Nephron (organoid): ENCODE measurements around the gene MLF2.

ENCODE experiments used
- H3K27ac Mint-ChIP-seq, 3 experiments: 2 replicates each; pipeline ENCODE4 v1.8.0; 2020; ENCODE audit warnings: mixed read lengths in 3 of 3, mild to moderate bottlenecking in 2 of 3, moderate library complexity in 1 of 3
- H3K27me3 Mint-ChIP-seq: 2 replicates; pipeline ENCODE4 v1.8.0; 2021; ENCODE audit warnings: low read depth, mild to moderate bottlenecking, moderate library complexity, mixed read lengths
- H3K36me3 Mint-ChIP-seq: 2 replicates; pipeline ENCODE4 v1.8.0; 2020; ENCODE audit warnings: low read depth, mixed read lengths
- H3K4me1 Mint-ChIP-seq: 2 replicates; pipeline ENCODE4 v1.8.0; 2020; ENCODE audit warnings: mixed read lengths
- H3K4me3 Mint-ChIP-seq, 3 experiments: 2 replicates each; pipeline ENCODE4 v1.8.0; 2020; ENCODE audit warnings: mild to moderate bottlenecking in 3 of 3, mixed read lengths in 3 of 3, moderate library complexity in 2 of 3
- H3K9me3 Mint-ChIP-seq: 2 replicates; pipeline ENCODE4 v1.8.0; 2020; ENCODE audit warnings: mixed read lengths
- CTCF ChIP-seq, 3 experiments: fragments of 200-600 bp; sonication (generic); IDR thresholded peaks; one replicate each; pipeline ENCODE4 v1.5.0; 2021; ENCODE audit warnings: antibody characterized with exemption in 3 of 3; ENCODE audit not compliant: unreplicated experiment in 3 of 3

Gene MLF2

GRCh38 chr12:6703631-6704030 is 49.3 kb downstream of the MLF2 start:
- Mint-ChIP-seq H3K9me3 (no peaks in the 10 kb centered on the region), H3K4me3 (peak overlapping the region; percentile 41 to 67 (median 59)), H3K36me3 (no peaks in the 10 kb centered on the region), H3K27me3 (peaks cover 46% of the 10 kb centered on the region), H3K27ac (peak overlapping the region in 1 of 3 experiments; percentile 0), H3K4me1 (peaks cover 8% of the 10 kb centered on the region)
- no peak for TF ChIP-seq CTCF (IDR thresholded peaks at IDR 0.05; ENCODE audit: unreplicated experiment in 3 of 3)

- no peaks in the 10 kb centered on the region for H3K9me3 Mint-ChIP-seq
- no peaks in the 10 kb centered on the region for H3K36me3 Mint-ChIP-seq
- H3K27ac Mint-ChIP-seq, result peak overlapping the region in 2 of 3 experiments; percentile 2 to 70
- no peak for TF ChIP-seq CTCF (IDR thresholded peaks at IDR 0.05; ENCODE audit: unreplicated experiment in 3 of 3)
- peak overlapping the region; percentile 79 to 86 (median 80) for H3K4me3 Mint-ChIP-seq
- H3K27me3 Mint-ChIP-seq, result peaks cover 55% of the 10 kb centered on the region
- peaks cover 8% of the 10 kb centered on the region for H3K4me1 Mint-ChIP-seq
These were observed 51.7 kb downstream of the MLF2 start for GRCh38 chr12:6701078-6701768.

GRCh38 chr12:6700646-6701051 is 52.3 kb downstream of the MLF2 start, which contains the start of gene PIANP:
Gene PIANP (minus strand): TSS chr12:6700815. CDS start chr12:6698061, 2,754 bp downstream.
- Mint-ChIP-seq H3K27ac (peak within 1 kb of the TSS; percentile 18 to 70 (median 50)), H3K36me3 (no peaks in the 10 kb centered on the region), H3K4me3 (peak within 1 kb of the TSS; percentile 85 to 90 (median 85)), H3K9me3 (no peaks in the 10 kb centered on the region), H3K27me3 (peaks cover 55% of the 10 kb centered on the region), H3K4me1 (peaks cover 8% of the 10 kb centered on the region)
- TF ChIP-seq CTCF (IDR thresholded peaks at IDR 0.05; ENCODE audit: unreplicated experiment in 3 of 3), result no peak

DNA sequence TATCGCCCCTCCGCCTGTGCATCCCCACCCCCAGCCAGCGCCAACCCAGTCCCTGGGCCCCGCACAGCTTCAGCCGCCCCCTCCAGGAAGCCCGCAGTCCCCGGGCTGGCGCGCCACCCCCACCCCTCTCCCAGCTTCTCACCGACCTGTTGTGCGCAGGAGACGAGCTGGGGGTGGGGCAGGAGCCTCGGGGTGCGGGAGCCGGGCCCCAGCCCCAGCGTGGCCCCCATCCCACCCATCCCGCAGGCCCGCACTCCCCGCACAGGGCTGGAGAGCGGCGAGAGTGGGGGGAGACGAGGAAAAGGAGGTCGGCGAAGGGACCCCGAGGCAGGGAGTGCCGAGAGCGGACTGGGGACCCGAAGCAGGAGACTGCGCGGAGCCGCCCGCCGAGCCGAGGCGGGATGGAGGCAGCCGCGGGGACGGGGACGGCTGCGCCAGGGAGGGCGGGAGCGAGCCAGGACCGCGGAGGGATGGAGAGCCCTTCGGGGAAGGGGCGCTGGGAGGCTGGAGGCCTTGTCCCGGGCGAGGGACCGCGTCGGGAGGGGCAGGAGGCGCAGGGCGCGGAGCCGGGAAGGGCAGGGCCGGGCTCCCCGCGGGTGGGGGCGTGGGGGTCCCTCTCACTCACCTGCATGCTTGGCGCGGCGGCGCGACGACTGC is 52.8 kb downstream of the MLF2 start:
- no peaks in the 10 kb centered on the region for H3K36me3 Mint-ChIP-seq
- H3K27ac Mint-ChIP-seq, result peak overlapping the region; percentile 18 to 50 (median 44)
- TF ChIP-seq CTCF (IDR thresholded peaks at IDR 0.05; ENCODE audit: unreplicated experiment in 3 of 3), result no peak
- peak overlapping the region; percentile 85 to 90 (median 85) for H3K4me3 Mint-ChIP-seq
- peaks cover 51% of the 10 kb centered on the region for H3K27me3 Mint-ChIP-seq
- no peaks in the 10 kb centered on the region for H3K9me3 Mint-ChIP-seq
- peaks cover 8% of the 10 kb centered on the region for H3K4me1 Mint-ChIP-seq

DNA sequence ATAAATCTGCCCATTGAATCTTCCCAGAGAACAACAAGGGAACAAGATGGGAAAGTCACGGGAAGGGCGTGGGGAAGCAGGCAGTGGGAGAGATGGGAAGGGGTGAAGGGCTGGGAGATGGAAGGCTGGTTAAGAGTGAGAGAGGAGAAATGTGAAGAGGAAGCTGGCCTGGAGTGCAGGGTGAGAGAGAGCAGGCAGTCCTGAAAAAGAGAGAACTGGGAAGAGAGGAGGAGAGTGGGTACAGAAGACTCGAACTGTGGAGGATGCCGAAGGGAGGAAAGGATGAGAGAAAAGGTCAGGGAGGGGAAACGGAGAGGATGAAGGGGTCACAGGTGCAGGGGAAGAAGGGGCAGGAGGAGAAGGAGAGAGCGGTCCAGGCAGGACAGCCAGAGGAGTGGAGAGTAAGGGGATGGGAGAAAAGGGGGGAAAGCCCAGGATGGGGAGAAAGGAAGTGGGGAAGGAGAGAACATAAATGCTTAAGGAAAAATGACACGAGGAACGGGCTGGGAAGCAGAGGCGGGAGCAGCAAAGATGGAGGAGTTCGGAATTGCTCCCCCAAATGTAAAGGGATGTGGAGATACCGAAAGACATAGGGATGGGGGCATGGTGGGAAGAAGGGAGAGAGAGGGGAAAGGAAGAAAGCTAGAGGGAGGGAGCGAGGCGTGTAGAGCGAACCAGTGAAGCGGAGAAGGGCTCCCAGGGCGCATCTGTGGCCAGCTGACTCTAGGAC is 53.5 kb downstream of the MLF2 start:
- TF ChIP-seq CTCF (IDR thresholded peaks at IDR 0.05; ENCODE audit: unreplicated experiment in 3 of 3), result no peak
- peaks cover 50% of the 10 kb centered on the region for H3K27me3 Mint-ChIP-seq

More for the DNA sequence above, 53.5 kb downstream of the MLF2 start:
- peaks cover 8% of the 10 kb centered on the region for H3K4me1 Mint-ChIP-seq
- peak overlapping the region; percentile 18 to 50 (median 44) for H3K27ac Mint-ChIP-seq
- no peaks in the 10 kb centered on the region for H3K9me3 Mint-ChIP-seq
- H3K36me3 Mint-ChIP-seq, result peaks cover 2% of the 10 kb centered on the region
- H3K4me3 Mint-ChIP-seq, result peak overlapping the region; percentile 85 to 90 (median 85)
